Esophagus muscularis mucosa (tissue), 3 donors: ENCODE measurements around the gene PNPLA6.

Experiments
- EP300 ChIP-seq: sonication (generic); formaldehyde crosslinking; IDR thresholded peaks from one replicate; pipeline ENCODE4 v1.6.1; 2017; ENCODE audit warnings: antibody characterized with exemption
- TF ChIP-seq, protein P1 (sequence below), 3 experiments: fragments of 200-600 bp in 2 of 3; fragments of 450-650 bp in 1 of 3; sonication (generic) in 2 of 3; IDR thresholded peaks; one replicate each; pipeline ENCODE4 v1.5.1; 2017 to 2019; ENCODE audit warnings: antibody characterized with exemption in 3 of 3, mild to moderate bottlenecking in 2 of 3, moderate library complexity in 1 of 3

DNA sequence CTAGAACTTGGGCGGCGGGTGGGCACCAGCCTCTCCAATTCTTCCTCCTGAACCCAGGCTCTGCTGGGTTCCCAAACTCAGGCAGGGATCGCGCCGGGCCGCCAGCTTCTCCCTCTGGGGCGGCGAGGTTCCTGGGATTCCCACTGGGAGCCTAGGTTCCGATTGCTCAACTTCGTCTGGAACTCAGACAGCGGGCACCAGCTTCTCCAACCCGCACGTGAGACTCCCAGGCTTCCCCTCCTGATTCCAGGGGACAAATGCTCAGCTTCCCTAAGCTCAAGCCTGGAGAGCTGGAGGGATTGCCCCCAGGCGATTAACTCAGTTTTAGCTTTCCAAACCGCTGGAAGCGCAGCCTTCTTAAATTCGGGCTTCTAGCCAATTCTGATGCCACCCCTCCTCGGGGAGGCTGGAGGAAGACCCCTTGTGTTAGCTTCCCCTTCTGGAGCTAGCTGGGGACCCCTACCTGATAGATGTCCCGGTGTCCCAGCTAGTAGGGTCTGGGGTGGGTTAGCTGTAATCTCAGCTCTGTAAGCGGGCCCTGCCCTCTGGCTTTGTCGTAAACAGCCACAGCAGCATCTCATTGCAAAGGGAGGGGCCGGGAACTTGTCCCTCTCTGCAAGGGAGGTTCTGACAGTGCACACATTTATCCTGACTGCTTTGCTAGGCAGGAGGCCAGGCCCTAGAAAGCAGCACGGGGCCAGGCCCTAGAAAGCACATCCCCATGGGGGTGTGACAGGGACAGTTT is 12.4 kb upstream of the PNPLA6 start:
- TF ChIP-seq, protein P1, sequence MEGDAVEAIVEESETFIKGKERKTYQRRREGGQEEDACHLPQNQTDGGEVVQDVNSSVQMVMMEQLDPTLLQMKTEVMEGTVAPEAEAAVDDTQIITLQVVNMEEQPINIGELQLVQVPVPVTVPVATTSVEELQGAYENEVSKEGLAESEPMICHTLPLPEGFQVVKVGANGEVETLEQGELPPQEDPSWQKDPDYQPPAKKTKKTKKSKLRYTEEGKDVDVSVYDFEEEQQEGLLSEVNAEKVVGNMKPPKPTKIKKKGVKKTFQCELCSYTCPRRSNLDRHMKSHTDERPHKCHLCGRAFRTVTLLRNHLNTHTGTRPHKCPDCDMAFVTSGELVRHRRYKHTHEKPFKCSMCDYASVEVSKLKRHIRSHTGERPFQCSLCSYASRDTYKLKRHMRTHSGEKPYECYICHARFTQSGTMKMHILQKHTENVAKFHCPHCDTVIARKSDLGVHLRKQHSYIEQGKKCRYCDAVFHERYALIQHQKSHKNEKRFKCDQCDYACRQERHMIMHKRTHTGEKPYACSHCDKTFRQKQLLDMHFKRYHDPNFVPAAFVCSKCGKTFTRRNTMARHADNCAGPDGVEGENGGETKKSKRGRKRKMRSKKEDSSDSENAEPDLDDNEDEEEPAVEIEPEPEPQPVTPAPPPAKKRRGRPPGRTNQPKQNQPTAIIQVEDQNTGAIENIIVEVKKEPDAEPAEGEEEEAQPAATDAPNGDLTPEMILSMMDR (IDR thresholded peaks at IDR 0.05), result no peak
- no peak for TF ChIP-seq EP300
